ENCODE measurements around the gene IFITM5.
"Not testable (repeated sequence)": the region's sequence is repeated elsewhere in the genome, so short reads cannot be mapped to it uniquely, and the experiment has no call there.

The IFITM5 gene

GRCh38 chr11:296171-297050, 2.9 kb downstream of the IFITM5 start:
- no peak for DNase-seq (ENCODE audit: low read depth in 4 of 4, low spot score in 1 of 4)

GRCh38 chr11:295351-296170, 3.8 kb downstream of the IFITM5 start:
- DNase-seq (ENCODE audit: low read depth in 4 of 4, low spot score in 1 of 4), result no peak

- no peak for DNase-seq (ENCODE audit: low read depth in 4 of 4, low spot score in 1 of 4)
These were observed 4.5 kb downstream of the IFITM5 start for GRCh38 chr11:294780-295179.

- DNase-seq (ENCODE audit: low read depth in 4 of 4, low spot score in 1 of 4), result no peak
These were observed 5.3 kb downstream of the IFITM5 start for GRCh38 chr11:293852-294661.

- DNase-seq (ENCODE audit: low read depth in 4 of 4, low spot score in 1 of 4), result no peak
These were observed 6.0 kb downstream of the IFITM5 start for GRCh38 chr11:293271-293851.

- no peak for DNase-seq (ENCODE audit: low read depth in 4 of 4, low spot score in 1 of 4)
These were observed 6.9 kb downstream of the IFITM5 start for GRCh38 chr11:292211-293121.

DNA sequence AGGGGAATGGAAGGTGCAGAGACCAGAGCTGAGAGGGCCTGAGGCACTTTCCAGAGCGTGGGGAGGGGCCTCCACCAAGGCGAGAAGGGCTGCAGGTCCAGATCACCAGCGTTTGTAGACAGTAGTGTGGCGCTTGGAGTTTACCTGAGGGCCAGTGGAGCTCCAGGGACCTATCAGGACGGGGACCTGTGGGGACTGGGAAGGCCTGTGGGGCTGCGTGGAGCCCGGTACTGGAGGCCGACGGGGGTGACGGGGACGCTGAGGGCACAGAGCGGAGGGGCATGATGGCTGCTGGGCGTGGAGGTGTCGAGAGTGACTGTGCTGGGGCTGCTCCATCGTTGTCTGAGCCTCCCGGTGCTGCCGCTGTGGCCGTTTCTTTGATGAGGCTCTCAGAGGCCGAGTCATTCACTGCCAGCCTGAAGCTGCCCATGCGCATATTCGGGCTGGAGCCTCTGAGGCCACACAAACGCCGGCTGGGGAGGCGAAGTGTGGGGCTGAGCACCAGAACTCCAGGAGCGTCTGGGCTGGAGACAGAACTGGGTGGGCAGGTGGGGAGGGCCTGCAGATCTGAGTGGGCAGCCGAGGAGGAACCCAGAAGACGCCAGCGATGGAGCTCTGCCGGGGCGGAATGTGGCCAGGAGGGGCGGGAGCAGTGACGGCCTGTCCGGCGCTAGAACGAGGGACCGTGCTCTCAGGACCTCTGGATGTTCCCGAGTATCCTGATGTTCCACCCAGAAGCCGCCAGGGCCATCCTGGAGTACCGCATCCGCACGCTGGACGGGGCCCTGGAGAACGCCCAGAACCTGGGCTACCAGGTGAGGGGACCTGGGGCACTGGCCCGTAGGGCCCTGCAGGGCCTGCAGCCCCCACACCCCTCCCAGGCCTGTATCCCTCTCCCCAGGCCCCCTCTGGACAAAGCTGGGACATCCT, 7.8 kb downstream of the IFITM5 start:
- no peak for DNase-seq (ENCODE audit: low read depth in 4 of 4, low spot score in 1 of 4)

- no peak for DNase-seq (ENCODE audit: low read depth in 4 of 4, low spot score in 1 of 4)
These were observed 8.6 kb downstream of the IFITM5 start for GRCh38 chr11:290621-291231.

DNA sequence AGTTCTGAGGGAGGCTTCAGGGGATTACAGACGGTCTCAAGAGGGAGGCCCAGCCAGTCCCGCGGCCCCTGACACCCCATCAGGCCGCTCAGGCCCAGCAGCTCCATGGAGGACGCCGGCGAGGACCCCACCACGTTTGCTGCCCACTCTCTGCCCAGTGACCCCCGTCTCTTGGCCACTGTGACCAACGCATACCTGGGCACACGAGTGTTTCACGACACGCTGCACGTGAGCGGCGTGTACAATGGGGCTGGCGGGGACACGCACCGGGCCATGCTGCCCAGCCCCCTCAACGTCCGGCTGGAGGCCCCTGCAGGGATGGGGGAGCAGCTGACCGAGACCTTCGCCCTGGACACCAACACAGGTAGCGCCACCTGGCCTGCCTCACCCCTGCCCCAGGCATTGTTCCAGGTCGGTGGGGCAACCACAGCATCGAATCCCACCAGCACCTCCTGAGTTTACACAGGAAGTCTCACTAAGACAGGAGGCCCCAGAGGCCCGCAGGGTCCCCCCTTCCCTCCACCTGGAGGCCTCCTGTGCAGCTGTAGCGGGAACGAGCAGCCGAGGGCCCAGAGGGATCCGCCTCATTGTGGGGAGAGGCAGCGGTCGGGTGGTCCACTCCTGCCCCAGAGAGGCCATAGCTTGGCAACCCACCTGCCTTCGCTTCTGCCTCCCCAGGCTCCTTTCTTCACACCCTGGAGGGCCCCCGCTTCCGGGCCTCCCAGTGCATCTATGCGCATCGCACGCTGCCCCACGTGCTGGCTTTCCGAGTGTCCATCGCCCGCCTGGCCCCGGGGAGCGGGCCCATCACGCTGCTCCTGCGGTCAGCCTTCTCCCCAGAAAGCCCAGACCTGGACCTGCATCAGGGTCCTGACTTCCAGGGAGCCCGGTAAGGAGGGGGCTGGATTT, 9.4 kb downstream of the IFITM5 start:
- DNase-seq (ENCODE audit: low read depth in 4 of 4, low spot score in 1 of 4), result no peak

DNA sequence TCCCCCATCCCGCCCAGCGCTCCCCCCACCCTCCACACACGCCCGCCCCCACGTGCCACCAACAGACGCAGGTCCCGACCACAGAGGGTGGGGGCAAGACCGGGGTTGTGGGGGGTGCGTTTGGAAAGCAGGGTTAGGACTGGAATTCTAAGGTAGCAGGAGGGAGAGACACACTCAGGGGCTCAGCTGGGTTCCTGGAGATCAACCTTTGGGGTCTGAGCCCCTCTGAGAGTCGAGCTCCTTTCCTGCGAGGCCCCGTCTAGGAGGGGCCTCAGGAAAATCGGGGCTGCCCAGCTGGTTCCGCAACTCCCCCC, 10.0 kb downstream of the IFITM5 start:
- DNase-seq (ENCODE audit: low read depth in 4 of 4, low spot score in 1 of 4), result no peak

DNA sequence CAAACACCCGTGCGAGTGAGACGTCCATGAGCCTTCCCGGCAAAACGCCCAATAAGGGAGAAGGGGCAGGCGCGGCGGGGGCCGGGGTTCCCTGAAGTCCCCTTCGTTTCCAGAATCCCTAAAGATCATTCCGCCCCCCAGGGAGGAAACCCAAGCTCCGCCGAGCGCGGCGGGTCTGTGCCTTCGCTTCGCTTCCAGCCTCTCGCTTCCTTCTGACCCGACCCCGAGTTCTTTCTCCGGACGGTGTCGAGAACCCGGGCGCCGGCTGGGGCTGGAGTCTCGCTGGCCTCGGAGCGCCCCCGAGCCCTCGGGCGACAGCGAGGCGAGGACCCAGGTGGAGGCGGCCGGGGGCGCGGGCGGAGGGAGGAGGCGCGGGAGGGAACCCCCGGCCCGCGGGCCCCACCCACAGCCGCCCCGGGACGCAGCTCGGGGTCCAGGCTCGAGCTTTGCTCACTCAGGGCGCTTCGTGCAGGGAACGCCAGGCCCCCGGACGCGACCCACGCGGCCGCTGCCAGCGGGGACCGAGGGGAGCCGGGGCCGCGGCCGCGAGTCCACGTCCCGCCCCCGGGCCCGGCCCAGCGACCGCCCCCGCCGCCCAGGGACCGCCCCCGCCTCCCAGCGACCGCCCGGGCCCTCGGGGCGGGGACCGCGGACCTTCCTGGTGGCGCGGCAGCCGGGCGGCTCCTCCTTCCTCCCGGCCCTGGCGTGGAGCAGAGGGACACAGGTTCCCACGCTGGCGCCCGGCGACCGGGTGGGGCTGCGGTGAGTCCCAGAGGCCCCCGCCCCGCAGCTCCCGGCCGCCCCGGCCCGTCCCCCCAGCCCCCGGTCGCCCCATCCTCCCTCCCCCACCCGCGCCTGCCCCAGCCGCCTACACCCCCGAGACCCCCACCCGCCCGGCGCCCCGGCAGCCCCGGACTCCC, 10.6 kb downstream of the IFITM5 start, which contains the start of gene PGGHG:
TSS of gene PGGHG (plus strand) at position 649 of the 920 bp plus-strand sequence. CDS start 691 bp downstream, outside the sequence.
- no peak for DNase-seq (ENCODE audit: low read depth in 4 of 4, low spot score in 1 of 4)

- no peak for DNase-seq (ENCODE audit: low read depth in 4 of 4, low spot score in 1 of 4)
These were observed 11.4 kb downstream of the IFITM5 start for GRCh38 chr11:287821-288477.

DNA sequence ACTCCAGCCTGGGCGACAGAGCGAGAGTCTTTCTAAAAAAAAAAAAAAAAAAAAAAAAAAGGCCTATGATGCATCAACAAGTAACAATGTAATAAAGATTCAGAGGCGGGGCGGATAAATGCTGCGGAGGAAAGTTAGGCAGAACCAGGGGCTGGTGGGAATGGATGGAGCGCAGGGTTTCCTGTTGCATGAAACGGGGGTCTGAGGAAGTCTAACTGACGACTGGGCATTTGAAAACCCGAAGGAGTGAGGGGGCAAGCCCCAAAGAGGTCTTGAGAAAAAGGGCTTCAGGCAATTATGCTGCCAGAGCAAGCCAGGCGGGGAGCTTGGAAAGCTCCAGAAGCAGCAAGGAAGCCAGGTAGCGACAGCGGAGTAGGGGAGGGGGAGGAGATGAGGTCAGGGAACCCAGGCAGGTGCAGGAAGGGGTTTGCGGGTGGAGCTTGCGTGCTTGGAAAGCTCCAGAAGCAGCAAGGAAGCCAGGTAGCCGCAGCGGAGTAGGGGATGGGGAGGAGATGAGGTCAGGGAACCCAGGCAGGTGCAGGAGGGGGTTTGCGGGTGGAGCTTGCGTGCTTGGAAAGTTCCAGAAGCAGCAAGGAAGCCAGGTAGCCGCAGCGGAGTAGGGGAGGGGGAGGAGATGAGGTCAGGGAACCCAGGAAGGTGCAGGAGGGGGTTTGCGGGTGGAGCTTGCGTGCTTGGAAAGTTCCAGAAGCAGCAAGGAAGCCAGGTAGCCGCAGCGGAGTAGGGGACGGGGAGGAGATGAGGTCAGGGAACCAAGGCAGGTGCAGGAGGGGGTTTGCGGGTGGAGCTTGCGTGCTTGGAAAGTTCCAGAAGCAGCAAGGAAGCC, 12.1 kb downstream of the IFITM5 start:
- not testable (repeated sequence) for DNase-seq (ENCODE audit: low read depth in 4 of 4, low spot score in 1 of 4)

DNA sequence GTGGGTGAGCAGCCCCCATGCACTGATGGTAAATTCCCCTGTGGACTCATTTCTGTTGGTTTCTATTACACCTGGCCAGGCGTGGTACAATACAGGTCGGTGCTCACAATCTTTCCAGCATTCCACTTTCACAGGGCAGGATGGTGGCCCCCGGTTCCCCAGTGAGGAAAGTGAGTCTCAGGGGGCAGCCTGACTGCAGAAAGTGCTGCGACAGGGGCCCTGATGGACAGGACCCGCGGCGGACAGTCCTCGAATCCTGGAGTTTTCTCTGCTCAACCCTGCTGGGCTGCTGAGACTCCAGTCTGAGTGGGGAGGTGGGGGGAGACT, 13.5 kb downstream of the IFITM5 start:
- no peak for DNase-seq (ENCODE audit: low read depth in 4 of 4, low spot score in 1 of 4)
